ENCODE data around the gene ANK2.

Gene ANK2

DNA sequence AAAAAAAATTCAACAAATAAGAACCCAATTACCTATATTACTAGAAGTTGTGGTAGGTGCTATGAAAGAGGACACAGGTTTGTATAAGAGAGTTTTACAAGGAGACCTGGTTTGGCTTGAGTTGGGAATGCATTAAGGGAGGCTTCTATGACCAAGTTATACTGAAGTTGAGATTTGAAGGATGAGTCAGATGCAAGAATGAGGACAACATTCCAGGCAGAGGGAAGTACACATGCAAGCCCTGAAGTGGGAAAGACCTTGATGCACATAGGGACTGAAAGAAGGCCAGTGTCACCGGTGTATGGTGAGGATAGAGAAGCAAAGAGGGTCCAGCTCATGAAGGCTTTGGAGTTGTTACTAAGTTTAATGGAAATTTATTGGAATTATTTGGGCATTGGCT, 52.2 kb downstream of the ANK2 start:
- DNase-seq, result no peak

DNA sequence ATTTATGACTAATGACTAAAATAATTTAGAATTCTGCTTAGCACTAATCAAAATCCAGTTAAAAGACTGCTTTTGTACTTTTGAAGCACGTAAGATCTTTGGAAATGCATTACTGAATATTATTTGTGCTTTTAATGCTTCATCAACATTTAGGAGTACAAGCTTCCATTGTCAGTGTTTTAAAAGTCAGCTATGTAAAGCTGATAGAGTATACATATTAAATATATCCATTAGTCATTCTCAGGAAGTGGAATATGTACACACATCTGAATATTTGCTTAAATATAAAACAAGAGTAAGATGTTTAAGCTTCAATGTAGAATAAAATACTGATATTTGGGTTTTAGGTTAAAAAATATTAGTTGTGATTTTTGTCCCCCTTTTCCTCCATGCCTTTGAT, 54.1 kb downstream of the ANK2 start:
- DNase-seq, result no peak

DNA sequence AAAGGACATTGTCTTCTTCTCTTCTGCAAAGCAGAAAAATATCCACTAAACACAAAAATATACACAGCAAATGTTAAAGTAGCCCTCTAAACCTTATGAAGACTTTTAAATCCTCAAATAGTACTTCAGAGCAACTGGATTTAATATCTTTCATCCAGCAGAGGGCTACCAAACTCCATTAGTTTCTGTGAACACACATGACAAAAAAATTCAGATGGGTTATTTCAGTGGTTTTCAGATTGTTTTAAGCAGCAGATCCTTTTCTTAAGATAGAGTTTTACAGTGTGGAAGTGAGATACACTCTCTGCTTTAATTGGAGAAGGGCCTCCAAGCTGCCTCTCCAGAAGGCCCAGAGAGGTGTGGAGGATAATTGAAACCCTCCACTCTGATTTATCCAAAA, 56.7 kb downstream of the ANK2 start:
- peak; percentile 62 for DNase-seq

DNA sequence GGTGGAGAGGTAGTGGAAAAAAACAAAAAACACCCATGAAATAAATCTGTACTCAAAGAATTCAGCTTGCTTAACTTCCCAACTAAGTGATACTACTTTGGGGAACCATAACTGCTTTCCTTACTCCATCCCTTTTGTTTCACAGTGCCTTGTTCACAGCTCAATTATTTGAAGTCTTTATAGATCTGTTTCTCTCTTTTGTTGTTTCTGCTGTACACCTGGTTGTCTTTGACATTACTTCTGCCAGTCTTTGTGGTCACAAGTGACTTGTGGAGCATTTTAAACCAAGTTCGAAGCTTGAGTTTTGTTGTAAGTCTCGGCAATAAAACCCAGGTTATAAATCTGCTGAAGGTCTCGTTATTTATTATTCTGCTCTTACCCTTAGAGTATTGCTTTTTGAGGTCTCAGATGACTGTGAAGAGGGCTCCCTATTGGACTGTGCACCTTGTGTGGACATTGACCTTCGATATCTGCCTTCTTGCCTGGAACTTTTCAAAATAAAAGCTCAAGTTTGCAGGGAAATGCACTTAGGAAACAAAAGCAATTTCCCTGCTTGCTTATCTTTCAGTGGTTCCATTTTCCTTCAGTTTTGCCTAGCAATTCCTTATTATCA, 59.8 kb downstream of the ANK2 start:
- no peak for DNase-seq

DNA sequence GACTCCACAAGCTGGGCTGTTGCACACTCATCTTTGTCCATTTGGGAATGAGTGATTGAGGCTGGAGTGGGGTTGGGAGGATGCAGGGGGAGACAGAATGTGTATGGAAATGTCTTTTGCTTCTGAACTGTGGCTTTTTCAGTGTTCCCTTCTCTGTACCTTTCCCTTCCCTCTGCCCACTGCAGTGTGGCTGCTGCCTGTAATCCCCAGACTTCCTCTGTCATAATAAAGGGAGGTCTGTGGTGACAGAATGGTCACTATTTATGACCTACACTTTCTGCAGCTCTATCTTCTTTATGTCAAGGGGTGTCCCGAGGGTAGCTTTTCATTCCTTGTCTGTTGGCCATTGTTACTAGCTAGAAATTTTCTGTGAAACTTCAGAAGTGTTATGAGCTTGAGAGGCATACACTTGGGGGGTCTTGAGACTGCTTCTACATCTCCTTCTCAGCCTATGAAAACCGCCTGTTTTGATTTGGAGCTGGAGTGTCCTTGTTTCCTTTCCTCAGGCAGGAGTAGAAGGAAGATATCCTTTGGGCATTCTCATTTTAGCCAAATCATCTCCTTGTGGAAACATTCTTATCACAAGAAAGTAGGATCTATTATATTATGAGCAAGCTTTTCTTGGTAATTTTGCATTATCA, 63.0 kb downstream of the ANK2 start:
- DNase-seq, result no peak

DNA sequence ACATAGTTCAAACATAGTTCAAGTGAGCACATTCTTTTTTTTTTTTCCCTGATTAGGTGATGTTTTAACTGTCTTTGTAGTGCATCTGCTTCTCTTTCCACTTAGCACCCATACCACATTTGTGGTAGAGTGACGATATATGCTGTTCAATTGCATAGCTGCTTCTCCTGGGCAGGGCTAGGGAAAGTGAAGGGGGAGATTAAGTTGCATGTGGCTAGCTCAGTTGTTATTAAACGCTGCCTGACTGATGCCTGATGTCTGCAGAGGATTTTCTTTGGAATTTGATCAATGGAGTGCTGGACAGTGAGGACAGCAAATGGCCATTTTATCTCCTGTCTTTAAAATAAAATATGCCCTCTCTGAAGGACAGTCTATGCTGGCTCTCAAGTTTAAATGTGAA, 63.7 kb downstream of the ANK2 start:
- peak; percentile 21 for DNase-seq

DNA sequence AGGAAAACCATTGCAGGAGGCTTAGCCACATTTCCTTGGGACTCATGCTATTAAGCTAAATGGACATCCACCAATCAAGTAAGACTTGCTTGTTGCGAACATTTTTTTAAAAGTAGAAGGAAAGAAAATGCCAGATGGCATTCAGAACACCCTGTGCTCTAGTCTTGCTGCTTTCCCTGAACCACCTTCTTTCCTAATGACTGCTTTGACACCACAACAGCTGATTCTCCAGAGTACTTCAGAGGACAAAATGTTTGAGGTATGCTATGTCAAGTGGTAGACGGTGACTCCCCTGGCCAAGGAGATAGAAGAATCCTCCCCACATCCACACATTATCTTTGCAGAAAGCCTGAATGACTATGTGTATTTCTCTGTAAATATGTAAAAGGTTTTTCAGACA, 65.4 kb downstream of the ANK2 start:
- no peak for DNase-seq

DNA sequence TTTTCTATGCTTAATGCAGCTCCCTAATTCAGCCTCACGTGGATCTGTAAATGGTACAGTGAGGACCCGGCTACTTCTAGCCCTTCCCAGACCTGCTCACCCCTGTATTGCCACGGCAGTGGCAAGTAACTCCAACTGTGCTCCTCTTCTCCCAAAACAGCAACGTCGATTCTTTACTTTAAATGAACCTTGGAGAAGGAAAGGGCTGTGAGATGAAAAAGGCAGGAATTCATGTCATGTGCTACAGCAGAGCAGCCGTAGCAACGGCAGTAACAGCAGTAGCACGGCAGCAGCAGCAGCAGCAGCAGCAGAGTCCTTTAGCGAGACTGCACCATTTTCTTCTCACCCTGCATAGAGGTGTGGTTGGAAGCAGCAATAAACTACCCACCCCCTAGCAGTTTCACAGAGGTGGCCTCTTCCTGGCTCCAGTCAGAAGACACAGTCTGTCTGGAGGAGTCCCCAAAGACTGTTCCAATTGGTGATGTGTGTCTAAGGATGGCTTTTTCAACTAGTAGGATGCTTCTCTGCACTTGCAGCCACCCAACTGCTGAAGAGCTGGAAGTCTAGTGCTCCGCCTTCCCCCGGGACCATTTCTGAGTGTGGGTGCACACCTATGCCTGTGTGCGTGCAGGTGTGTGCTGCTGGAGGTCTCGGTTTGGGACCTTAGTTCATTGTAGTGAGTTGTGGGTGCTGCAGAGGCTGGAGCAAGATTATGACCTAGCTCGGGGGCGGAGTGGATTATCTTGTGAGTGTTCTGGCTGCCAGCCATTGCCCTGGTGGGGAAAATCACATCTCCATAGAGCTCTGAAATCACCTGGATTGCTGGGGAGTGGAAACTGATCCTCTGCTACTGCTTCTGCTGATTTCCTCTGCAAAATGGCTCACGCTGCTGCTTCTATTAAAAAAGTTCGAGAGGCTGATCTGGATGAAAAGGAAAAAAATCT, 67.2 kb downstream of the ANK2 start:
- peak; percentile 57 for DNase-seq

DNA sequence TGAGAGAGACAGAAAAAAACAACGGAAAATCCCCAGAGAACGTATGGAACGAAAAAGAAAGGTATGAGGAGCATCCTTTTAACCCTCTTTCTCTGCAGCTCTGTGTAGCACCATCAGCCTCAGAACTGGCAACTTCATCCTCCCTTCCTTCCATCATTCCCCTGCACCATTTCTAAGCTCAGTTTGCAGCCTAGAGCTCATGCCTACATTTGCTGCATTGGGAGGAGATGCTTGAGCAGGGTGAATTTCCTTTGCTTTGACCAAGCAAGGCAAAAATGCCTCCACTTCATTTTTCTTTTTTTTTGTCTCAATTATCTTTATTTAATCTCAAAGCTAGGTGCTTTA, 67.9 kb downstream of the ANK2 start:
- DNase-seq, result no peak

DNA sequence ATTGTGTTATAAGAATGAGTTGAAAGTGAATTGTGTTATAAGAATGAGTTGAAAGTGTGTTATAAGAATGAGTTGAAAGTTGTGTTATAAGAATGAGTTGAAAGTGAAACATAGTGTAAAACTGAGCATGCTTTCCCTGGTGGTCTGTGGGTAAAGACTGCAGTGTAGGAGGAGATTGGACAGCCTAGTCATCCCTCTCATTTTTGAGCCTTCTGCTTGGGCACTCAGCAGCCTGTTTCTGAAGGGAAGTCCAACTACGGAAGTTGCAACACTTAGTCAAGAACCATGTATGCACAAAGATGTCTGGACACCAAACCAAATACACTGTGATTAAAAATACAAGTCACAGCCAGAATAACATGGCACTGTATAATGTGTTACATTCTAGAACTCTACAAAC, 72.6 kb downstream of the ANK2 start:
- no peak for DNase-seq

DNA sequence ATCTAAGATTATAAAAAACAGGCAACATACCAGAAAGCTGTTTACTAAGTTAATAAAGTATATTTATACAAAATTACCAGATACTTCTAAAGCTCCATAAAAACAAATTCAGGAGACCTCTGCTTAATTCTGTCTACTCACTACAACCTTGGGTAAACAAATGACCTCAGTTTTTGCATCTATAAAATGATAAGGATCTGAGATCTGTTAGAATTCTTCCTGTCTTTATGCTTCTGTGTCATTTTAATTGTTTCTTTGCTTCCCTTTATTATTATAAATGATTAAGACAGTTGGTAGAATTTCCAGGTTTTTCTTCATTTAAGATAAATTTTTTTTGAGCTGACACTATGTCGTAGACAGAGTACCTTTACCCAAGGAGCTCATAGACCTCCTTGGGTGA, 76.0 kb downstream of the ANK2 start:
- DNase-seq, result no peak

DNA sequence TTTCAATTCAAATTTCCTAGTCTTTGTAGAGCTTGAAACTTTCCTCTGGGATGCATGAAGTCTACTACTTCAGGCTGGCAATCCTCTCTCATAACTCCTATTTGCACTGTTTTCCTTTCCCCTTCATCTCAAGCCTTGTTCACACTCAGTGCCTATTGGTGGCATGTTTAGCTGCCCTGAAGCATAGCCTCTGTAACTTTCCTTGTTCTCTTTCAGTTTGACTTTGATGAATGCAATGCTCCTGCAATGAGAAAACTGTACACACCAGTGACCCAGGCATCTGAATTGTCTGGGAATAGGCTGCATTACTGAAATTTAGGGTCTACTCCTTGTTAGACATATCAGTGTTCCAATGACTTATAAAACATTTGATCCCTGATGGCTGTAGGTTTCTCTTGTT, 81.7 kb downstream of the ANK2 start:
- no peak for DNase-seq

DNA sequence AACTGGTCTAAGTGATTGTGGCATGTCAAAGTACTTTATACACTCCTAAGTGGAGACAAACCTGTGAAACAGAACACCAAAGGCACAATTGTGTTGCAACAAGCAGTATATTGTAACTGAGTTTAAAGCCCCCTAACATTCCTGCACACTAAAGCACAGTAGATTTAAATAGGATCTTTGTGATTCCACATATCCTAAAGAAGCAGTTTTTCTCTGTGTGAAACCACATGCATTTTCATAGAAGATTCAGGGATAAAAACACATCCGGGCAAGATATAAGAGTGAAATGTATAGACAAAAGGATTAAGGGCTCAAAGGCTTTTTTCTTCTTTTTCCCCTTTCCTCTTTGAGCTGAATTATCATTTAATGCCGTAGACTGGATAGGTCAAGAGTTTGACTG, 82.2 kb downstream of the ANK2 start:
- DNase-seq, result no peak

DNA sequence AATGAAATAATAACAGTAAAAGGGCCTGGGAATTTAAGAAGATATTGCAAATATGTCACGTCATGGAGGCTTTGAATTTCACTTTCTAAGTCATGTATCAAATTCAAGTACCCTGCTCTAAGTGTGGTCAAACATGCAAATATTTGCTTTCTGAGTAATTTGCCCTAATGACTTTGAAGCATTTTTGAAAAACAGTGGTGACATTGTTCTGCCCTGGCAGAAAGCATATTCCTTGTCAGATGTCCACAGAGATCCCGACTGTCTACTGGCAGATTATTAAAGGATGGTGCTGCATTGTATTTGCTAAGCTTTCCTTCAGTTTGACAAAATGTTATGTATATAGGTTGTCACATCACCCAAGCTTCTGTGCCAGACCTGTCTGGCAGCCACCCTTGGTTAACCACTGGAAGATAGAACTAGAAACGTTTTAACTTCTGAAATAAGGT, 92.5 kb downstream of the ANK2 start:
- DNase-seq, result peak; percentile 38

DNA sequence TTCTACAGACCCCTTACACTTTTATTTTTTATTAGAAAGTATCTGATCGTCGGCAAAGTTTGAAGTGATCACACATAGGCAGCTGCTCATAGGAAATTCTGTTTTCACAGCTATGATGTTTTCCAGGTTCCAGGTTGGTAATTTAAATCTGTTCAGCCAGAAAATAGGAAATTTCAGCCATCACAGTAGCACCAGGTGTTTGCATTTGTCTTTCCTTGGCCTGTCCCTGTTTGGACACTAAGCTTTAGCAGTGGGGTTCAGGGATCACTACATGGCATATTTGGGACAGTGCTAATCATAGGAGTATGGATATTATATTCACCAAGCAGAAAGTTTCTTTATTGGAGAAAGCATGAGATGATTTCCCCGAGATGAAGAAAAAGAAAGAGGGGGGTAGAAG, 92.9 kb downstream of the ANK2 start:
- no peak for DNase-seq

DNA sequence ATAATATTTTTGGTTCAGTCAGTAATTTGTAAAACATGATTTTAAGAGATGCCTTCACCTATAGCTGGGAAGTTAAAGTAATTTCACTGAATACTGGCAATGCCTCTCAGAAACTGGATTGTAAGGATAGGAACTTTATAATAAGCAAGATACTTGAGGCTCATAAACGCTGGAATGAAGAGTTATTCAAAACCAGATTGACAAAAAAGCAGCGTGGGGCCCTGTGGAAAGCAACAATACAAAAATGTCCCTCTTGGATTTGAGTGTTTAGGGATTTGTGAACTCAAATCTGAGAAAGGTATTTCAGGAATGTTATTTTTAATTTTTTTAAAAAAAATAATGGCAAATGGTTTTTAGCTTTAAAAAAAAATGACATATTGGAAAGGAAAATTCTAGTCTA, 94.6 kb downstream of the ANK2 start:
- DNase-seq, result no peak

DNA sequence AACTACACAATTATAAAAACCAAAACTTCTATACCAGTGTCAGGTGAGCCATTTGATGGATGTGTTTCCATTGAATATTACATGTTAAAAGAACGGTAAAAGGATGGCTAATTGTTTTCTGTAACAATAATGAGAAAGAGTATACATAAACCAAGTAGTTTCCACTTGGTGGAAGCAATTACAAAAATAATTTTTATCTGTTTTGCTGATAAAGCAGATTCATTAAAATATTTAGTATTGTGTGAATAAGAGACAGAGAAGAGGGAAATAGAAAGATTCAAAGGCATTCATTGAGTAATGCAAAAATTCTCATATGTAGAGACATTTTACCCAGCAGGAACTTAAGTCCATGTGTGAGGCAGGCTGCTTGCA, 95.7 kb downstream of the ANK2 start:
- no peak for DNase-seq

DNA sequence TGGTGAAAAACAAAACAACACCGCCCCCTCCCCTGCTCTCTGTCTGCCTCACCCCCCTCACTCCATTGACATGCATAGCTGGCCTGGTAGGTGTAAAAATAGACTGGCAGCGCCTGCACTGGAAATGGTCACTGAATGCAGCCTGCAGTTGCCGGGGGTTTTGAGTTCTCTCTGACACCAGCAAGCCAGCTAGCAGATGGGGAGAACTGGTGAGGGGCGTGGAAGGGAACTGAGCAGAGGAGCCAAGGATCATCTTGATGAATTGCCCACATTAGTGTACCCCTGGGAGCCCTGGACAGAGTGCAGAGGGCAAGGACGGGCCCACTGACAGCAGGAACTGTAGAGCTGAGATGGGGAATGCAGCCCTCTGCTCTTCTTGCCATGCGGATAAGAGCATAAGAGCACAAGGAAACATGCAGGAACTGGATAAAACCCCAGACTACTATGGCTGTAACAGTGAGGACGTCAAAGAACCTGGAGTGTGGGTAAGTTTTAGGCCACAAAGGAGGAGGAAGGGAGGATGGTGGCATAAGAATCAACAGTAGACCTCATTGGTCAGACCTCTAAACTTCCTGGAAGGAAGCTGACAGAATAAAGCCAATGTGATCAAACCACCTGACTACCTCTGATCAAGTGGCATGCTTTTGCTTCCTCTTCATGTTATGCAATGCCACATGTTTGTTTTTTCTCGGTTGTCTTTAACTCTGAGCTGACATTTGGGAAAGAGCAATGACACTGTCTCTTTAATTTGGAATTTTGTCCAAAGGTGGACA, 96.3 kb downstream of the ANK2 start:
- DNase-seq, result peak; percentile 66

DNA sequence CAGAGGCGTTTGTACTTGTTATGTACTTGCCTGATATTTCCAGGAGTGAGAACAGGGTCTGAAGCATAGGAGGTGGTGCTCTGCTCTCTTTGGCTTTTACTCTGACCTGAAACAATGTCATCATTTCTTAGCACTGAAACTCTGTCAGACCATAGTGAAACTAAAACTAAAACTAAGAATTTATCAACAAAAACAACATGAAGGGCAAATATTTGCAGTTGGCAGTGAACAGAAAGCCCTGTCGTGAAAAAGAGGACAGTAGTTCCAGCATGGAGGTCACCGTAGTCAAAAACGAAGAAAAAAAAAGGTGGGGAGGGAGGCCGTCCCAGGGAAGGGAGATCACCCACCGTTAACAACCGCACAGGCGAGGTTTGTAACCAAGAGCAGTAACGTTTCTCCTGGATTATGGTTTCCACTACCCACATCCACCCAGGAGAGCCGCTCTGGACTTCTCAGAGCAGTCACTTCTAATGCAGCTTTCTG, 97.5 kb downstream of the ANK2 start:
- DNase-seq, result no peak

DNA sequence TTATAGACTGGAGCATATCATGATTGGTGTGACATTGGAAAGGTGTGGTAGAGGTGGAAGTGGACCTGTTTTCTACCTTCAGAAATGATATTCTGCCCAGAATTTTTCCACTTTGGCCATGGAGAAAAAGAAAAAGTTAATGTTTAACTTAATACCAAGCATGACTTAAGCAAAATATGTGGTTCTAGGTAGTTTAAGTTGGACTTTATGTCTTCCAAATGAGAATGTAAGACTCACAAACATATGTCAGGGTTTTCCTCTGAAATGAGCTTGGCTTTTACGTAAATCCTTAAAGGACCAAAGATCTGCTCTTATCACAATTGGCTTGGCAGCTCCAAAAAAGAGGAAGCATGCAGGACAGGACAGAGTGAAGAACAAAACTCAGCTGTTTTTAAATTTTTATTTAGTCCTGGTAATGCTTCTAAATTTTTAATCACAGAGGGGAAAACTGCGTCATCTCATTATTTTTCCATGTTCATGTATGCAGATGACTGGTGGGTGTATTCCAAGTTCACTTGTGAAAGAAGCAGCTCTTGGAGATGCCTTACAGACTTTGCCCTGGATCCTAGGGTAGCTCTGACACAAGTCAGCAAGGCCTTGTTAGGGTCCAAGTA, 98.2 kb downstream of the ANK2 start:
- no peak for DNase-seq

DNA sequence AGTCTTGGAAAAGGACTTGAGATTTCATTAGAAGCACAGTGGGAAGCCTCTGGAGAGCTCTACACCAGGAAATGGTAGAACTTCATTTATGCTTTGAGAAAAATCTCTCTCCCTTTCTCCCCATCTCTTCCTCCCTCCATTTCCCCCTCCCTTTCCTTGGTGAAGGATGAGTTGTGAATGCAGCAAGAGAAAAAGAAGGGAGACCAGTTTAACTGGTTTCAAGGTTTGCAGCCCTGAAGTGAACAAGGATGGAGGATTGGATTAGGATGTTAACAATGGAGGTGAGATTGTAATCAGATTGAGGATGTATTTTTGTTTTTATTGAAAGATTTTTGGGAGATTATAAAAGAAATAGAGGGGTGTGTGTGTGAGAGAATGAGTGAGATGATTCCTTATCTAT, 99.5 kb downstream of the ANK2 start:
- DNase-seq, result no peak

DNA sequence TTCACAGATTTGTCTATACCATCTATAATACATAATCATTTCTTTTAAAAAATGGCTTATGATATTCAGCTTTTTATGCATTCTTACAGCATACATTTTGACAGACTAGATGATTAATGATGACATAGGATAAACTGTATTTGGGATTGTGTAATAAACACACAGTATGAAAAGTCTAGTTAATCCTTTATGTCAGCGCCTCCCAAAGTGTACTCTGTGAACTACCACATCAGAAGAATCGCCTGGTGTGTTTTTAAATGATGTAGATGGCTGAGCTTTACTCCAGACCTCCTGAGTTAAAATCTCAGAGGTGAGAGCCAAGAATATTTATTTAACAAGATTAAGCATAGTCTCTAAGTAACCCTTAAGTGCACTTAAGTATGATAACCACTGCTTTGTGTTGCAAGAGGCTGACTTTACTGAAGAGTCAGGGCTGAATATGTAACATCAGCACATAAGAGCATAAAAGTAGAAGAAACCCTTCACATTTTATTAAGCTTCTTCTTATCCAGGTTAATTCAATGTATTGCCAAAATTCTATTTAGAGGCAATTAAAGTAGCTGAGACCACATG, 104.2 kb downstream of the ANK2 start:
- no peak for DNase-seq

All from eye (tissue), 1 donor.